ENCODE results near the gene NACA2.

GRCh38 chr17:61562287-61562686 is 28.7 kb downstream of the NACA2 start:
- TF ChIP-seq REST (IDR thresholded peaks at IDR 0.05; ENCODE audit: insufficient read depth in 1 of 2, low read depth in 2 of 2, low read length in 2 of 2) (no peak), POLR2AphosphoS5 (IDR thresholded peaks at IDR 0.05; ENCODE audit: low read depth, low read length) (no peak), TAF1 (IDR thresholded peaks at IDR 0.05; ENCODE audit: borderline replicate concordance, insufficient read depth, low read length) (no peak)
